ENCODE measurements around the gene RHOG.
"Not testable (repeated sequence)": the region's sequence is repeated elsewhere in the genome, so short reads cannot be mapped to it uniquely, and the experiment has no call there.

RHOG gene

DNA sequence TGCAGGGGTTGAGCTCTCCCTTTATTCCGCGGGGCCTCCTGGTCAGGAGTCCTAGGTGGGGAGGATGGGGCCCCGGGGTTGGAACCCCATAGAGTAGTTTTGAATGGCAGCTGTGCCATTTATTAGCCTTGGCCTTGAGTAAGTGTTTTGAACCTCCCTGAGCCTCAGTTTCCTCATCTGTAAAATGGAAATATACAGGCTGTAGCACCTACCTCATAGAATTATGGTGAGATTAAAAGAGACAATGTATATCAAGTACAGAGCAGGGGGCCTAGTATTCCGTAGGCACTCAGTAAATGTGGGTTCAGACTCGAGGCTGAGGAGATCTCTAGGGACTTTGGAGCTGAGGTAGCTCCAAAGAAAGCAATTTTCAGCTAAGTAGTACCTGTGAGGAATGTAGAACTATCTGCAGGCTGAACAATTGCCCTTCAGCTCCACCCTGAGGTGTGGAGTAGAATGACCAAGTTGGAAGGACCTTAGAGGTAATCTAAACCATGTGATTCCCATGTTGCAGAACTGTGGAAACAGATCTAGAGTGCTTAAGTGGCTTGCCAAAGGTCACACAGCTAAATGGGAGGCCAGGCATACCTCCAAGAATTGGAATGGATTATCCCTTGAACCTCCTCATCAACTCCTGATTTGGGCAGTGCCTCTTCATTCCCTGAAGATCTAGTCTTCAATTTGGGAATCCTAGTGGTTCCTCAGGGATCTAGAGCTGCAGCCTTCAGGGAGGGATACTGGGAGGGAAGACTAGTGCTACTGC is 31.7 kb downstream of the RHOG start:
- peak; percentile 26 for DNase-seq (ENCODE audit: low read depth)

DNA sequence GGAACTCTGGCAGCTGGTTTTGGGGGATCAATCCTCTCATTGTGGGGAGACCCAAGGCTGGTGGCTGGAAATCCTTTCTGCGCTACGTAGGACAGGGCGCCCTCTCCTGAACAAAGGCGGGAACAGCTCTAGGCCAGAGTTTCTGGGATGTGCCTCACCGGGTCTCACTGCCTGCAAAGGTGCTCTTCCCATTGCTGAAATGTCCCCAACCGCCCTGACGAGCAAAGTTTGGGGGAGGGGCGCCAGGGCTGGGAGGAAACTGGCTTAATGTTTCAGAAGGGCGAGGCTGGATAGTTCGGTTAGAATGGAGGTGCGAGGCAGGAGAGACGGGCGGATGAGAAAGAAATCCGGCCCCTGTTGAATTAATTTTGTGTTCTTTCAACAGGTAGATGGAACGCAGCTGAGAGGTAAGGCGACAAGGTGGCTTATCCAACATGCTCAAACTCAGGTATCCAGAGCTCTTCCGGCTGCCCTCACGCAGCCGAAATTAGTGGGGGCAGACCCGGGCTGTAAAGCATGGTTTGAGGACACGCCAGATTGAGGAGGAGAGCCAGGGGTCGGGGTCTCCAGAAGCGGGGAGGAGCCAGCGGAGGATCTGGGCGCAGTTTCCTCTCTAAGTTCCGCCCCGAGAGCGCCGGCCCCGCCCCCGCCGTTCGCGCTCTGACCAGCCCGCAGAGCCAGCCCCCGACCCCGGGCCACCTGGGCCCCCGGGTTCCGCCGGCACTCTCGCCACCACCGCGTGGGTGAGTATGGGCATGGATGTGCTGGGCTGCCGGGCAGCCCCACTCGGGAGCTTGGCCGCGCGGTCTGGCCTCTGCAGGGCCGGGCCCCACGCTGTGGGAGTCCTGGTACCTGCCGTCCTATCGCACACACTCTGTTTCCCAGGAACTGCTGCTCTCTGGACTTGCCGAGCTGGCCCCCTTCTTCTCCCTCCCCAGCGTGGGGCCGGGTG is 32.6 kb downstream of the RHOG start, which contains the start of gene PGAP2:
Gene PGAP2, plus strand, starts transcription at position 652 of the 952 bp plus-strand sequence. CDS start 2,700 bp downstream, outside the sequence.
- peak; percentile 38 for DNase-seq (ENCODE audit: low read depth)

DNA sequence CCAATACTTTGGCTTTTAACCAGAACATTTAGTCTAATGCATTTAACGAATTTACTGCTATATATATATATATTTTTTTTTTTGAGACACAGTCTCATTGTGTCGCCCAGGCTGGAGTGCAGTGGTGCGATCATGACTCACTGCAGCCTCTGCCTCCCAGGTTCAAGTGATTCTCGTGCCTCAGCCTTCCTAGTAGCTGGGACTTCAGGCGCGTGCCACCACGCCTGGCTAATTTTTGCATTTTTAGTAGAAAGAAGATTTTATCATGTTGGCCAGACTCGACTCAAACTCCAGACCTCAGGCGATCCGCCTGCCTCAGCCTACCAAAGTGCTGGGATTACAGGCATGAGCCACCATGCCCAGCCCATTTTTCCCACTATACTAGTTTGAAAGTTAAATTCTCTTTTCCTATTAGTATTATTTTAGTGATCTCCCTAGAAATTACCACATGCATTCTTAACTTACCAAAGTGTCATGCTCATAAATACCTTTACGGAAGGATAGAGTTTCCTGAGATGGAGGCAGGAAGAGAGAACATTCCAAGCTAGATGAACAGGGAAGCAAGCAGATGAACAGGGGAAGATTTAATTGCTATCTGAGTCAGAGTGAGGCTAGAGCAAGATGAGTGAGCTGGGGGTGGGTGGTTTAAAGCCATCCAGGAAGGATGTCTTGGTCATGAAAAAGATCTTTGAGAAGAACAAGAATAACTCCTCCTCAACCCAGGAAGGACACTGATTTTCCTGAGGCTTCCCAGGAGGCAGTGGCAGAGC is 36.8 kb downstream of the RHOG start:
- no peak for DNase-seq (ENCODE audit: low read depth)

DNA sequence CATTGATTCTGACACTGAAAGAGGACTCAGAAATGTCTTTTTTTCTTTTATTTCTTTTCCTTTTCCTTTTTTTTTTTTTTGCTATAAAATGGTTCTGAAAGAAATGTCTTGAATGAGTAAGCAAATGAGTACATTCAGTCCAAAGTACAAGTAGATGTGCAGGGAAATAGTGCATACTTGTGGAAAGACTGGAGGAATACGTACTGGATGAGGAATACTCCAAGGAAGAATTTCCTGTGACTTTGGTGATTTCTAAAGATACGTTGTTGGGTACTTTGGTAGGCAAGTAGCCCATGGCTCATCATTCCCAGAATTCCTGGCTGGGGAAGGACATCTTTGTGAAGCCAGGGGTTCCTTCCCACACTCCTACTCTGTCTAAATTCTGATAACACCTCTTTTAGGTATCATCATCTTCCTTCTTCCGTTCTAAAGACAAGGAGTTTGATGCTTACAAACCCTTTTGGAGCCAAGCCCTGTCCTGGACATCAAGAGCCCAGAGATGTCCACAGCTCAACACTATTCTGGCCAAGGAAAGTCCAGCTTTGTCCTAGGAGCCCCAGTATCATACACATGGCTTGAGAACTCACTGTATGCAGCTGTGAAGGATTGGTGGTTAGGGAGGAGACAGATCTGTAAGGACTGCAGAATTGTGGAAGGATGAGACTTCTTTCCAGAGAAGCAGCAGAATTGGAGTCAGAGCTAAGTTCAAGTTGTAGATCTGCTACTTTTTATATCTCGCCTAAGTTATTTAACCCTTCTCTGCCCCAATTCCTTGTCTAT is 38.6 kb downstream of the RHOG start:
- DNase-seq (ENCODE audit: low read depth): no peak

DNA sequence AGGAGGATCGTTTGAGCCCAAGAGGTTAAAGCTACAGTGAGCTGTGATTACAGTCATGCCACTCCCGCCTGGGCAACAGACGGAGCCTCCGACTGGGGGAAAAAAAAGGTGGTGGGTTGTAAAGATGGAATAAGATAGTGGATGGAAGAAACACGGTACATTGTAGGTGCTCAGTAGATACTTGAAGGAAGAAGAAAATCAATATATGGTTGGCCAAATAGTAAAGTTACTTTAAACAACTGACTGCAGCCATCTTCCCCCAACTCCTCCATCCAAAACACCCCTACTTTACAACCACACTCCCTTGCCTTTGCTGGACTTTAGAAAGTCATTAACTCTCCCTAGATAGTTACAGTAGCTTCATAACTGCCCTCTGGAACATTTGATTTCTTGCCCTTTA is 40.9 kb downstream of the RHOG start:
- DNase-seq (ENCODE audit: low read depth): no peak

DNA sequence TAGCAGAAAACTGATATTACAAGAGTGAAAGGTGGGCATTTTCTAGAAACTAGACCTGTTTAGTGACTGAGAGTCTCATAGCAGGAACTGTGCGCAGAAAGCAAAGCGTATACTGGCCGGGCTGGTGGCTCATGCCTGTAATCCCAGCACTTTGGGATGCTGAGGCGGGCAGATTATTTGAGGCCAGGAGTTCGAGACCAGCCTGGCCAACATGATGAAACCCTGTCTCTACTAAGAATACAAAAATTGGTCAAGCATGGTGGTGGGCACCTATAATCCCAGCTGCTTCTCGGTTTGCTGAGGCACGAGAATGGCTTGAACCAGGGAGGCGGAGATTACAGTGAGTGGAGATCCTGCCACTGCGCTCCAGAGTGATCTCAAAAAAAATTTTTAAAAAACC is 41.6 kb downstream of the RHOG start:
- no peak for DNase-seq (ENCODE audit: low read depth)

DNA sequence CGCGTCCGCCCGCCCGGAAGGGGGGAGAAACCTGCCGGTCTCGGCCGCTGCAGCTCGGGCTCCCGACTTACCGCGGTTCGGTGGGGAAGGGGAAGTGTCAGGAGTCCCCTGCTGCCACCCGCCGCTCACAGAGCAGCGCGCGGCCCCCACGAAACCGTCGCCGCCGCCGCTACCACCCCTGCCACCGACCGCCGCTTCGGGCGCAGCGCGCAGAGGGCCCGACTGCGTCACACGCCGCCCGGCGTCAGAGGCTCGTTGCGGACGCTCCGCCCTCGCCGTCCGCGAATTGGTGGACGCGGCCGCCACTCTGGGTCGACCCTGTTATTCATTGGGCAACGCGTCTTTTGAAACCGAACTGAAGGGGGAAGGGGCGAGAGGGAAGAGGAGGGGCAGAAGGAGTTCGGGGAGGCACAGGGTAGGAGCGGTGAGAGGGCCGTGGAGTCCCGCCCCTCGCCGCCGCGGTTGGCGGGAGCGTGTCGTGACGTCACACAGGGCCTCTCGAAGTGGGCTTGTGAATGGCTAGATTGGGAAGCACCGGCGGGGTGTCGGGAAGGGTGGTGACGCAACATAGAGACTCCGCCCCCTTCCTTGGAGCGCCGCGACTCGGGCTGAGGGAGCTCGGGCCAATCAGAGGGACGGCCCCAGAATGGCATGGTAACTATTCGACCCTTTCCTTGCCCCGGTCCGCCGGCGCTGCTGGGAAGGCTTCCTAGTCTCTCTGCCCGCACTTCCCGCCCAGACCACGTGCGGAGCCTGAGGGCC is 43.2 kb downstream of the RHOG start, which contains the start of gene NUP98:
Gene NUP98, minus strand, starts transcription at position 226 of the 762 bp plus-strand sequence. CDS start 15,437 bp downstream, outside the sequence.
- peak; percentile 100 for DNase-seq (ENCODE audit: low read depth)

DNA sequence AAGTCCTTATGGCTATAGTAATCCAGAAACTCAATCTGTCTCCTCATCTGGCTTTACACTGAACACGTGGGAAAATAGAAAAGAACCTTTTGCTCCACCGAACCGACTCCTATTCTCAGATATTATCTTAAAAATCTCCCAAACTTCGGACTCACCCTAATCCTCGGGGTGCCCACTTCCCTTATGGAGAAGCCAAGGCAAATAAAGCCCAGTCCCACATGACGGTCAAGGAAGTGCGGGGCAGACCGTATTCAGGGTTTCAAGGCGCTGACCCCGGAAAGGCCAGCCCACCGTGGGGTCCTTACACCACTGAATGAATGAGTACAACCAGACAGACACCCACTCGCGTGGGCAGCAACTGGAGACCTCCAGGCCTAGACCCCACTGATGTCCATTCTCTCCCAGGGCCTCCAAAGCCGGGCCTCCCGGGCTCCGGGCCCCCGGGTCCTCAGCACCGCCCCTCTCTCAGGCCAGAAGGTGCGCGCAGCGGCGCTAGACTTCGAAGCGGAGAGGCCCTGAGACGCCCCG is 43.9 kb downstream of the RHOG start:
- no peak for DNase-seq (ENCODE audit: low read depth)

DNA sequence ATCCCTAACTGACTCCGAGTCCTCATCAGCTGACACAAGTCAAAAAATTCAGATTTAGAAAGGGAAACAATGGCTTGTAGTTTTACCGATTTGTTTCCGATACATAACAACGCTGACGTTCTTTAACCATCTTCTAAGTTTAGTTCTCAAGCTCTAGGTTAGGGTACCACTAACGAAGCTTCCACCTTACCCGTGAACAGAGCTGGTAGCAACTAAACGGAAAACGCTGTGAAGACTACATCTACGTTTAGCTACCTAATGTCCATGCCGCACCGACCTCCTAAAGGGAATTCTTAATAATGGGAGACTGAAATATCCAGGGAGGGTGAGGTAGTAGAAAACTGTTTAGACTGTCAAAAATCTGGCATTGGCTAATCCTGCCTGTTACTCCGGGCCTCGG is 44.4 kb downstream of the RHOG start:
- no peak for DNase-seq (ENCODE audit: low read depth)

DNA sequence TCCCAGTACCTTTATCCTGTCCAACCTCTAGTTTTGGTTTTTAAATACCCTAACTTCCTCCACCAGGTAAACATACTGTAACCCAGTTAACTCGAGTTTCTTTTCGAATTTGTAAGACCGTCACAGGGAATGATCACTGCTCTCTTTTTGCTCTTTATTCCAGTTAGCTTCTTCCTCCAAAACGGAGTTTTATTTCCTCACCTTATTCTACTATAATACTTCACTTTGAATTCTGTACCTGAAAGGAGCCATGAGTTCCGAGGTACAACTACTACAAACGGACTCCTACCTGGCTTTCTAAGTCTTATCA is 44.8 kb downstream of the RHOG start:
- no peak for DNase-seq (ENCODE audit: low read depth)

DNA sequence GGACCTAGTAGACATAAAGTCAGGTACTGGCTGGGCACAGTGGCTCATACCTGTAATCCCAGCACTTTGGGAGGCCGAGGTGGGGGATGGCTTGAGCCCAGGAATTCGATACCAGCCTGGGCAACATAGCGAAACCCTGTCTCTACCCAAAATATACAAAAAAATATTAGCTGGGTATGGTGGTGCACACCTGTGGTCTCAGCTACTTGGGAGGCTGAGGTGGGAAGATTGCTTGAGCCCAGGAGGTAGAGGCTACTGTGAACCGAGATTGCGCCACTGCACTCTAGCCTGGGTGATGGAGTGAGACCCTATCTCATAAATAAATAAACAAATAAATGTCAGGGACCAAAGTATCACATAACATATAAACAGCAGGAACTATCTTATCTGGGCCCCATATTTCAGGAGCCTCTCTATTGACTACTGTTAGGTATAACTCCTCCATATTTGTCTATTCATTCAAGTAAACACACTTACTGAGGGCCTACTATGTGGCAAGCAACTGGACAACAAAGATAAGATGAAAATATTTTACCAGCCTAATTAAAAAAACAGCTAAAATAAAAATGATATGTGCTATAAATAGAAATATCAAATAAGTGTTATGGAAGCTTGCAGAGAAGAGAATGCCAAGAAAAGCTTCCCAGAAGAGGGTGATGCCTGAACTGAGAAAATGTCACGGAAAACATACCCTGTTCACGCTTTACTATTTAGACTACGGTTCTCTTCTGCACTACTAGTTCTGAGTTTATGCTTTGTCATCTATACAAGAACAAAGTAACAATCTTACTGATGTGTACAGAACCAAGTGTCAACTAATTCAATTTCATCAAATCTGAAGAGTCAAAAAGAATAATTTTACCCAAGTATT is 45.4 kb downstream of the RHOG start:
- DNase-seq (ENCODE audit: low read depth): no peak

DNA sequence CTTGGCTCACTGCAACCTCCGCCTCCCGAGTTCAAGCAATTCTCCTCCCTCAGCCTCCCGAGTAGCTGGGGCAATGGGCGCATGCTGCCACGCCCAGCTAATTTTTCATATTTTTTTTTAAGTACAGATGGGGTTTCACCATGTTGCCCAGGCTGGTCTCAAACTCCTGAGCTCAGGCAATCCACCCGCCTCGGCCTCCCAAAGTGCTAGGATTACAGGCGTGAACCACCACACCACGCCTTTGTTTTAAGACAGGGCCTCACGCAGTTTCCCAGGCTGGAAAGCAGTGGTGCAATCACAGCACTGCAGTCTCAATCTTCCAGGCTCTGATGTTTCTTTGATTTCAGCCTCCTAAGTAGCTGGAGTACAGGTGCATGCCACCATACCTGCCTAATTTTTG is 46.4 kb downstream of the RHOG start:
- DNase-seq (ENCODE audit: low read depth): not testable (repeated sequence)

DNA sequence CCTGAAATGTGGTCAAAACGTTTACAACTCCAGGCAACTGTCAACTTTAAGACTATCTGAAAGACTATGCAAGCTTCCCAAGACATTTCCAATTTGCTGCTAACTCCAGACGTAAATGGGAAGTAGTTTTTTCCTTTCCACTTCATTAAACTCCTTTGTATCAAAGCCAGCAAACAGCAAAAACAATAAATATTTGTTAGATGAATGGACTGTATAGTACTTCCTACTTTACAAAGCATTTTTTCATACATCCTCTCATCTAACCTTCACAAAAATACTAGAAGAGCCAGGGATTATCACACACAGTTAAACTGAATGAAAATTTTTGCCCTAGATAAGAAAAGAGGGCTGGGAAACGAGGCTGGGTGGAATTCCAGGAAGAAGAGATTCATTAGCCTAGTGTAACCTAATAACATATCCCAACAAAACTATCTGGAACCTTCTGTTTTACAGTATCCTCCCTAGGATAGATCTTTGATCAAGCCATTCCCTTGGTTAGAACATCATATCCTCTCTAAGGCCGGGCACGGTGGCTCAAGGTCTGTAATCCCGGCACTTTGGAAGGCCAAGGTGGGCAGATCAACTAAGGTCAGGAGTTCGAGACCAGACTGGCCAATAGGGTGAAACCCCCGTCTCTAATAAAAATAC is 53.9 kb downstream of the RHOG start:
- no peak for DNase-seq (ENCODE audit: low read depth)

DNA sequence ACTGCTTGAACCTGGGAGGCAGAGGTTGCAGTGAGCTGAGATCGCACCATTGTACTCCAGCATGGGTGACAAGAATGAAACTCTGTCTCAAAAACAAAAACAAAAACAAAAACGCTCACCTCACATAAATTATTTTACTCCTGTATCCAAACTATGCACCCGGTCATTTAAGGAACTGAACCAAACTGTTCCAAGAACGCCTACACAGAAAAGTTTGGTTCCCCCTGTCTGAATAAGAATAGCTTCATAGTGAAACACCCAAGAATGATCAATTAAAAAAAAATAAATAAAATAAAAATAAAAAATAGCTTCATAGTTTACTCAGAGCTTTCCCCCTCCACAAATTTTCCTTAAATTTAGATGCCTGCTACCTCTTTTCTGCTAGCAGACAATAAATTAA is 57.1 kb downstream of the RHOG start:
- DNase-seq (ENCODE audit: low read depth): no peak

DNA sequence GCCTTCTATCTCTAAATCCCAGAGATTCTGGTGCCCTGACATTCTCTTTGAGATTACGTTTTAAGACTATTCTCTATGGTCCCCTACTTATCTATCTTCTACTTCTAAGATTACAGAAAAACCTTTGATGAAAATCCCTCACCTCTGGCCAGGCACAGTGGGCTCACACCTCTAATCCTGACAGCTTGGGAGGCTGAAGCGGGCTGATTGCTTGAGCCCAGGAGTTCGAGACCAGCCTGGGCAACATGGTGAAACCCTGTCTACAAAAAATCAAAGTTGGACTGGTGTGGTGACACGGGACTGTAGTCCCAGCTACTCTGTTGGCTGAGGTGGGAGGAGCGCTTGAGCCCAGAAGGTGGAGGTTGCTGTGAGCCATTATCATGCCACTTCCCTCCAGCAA is 57.8 kb downstream of the RHOG start:
- DNase-seq (ENCODE audit: low read depth): no peak

DNA sequence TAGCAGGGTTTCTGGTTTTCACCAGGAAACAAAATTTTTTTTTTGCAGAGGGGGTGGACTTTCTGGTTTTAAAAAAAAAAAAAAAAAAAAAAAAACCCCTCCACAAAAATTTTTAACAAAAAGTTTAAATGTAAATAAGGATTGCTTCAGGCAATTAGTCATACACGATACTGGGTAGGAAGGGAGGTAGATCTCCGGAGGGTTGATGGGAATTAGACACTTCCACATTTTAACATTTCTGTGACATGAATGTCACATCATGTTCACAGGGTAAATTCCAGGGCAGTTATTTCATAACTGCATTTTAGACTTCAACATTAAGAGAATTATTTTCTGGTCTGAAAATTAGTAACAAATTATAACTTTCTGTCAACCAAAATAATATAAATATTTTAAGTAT is 59.3 kb downstream of the RHOG start:
- no peak for DNase-seq (ENCODE audit: low read depth)

Measured in T-helper 22 cell (primary cell).